Hepatocyte (in vitro differentiated cells): ENCODE data around the gene ASCC2. TPM values are rescaled to one million over a fixed set of nuclear protein-coding genes. Genes with fewer than 3 reads are reported as not detected.

ENCODE experiments used
- DNase-seq: peaks from one replicate; pipeline ENCODE4 v3.0.0-alpha.2; 2016; ENCODE audit warnings: low spot score
- H2AFZ ChIP-seq: fragments of 200-600 bp; sonication (generic); 2 replicates; pipeline ENCODE4 v1.6.0; 2016; ENCODE audit warnings: antibody characterized with exemption, mild to moderate bottlenecking
- H3K27ac ChIP-seq: fragments of 200-600 bp; sonication (generic); 2 replicates; pipeline ENCODE4 v1.5.1; 2016; ENCODE audit warnings: mild to moderate bottlenecking
- H3K27me3 ChIP-seq: fragments of 200-600 bp; sonication (generic); 2 replicates; pipeline ENCODE4 v1.6.1; 2016
- H3K36me3 ChIP-seq: fragments of 200-600 bp; sonication (generic); replicated peaks from 2 replicates; pipeline ENCODE4 v1.5.1; 2016; ENCODE audit warnings: low read depth; ENCODE audit not compliant: insufficient read depth
- H3K4me1 ChIP-seq: fragments of 200-600 bp; sonication (generic); 2 replicates; pipeline ENCODE4 v1.5.1; 2016; ENCODE audit warnings: mild to moderate bottlenecking, moderate library complexity; ENCODE audit not compliant: insufficient read depth
- H3K4me2 ChIP-seq: fragments of 200-600 bp; sonication (generic); 2 replicates; pipeline ENCODE4 v1.6.0; 2016
- H3K4me3 ChIP-seq: fragments of 200-600 bp; sonication (generic); 2 replicates; pipeline ENCODE4 v1.5.1; 2016; ENCODE audit warnings: mild to moderate bottlenecking
- H3K79me2 ChIP-seq: fragments of 200-600 bp; sonication (generic); 2 replicates; pipeline ENCODE4 v1.6.0; 2017; ENCODE audit warnings: mild to moderate bottlenecking
- H3K9me2 ChIP-seq: fragments of 200-600 bp; sonication (generic); replicated peaks from 2 replicates; pipeline ENCODE4 v1.6.0; 2017; ENCODE audit warnings: mild to moderate bottlenecking; ENCODE audit not compliant: insufficient read depth
- H3K9me3 ChIP-seq: fragments of 200-600 bp; sonication (generic); 2 replicates; pipeline ENCODE4 v1.5.1; 2016; ENCODE audit warnings: low read depth, mild to moderate bottlenecking
- H4K20me1 ChIP-seq: fragments of 200-600 bp; sonication (generic); 2 replicates; pipeline ENCODE4 v1.6.0; 2016; ENCODE audit warnings: mild to moderate bottlenecking; ENCODE audit not compliant: insufficient read depth, poor library complexity, severe bottlenecking
- CTCF ChIP-seq: fragments of 200-600 bp; sonication (generic); IDR thresholded peaks from 2 replicates; pipeline ENCODE4 v1.5.1; 2016; ENCODE audit warnings: antibody characterized with exemption, mild to moderate bottlenecking; ENCODE audit not compliant: poor library complexity
- EZH2 ChIP-seq: fragments of 200-600 bp; sonication (generic); IDR thresholded peaks from 2 replicates; pipeline ENCODE4 v1.6.1; 2016; ENCODE audit warnings: antibody characterized with exemption, mild to moderate bottlenecking, borderline replicate concordance
- EZH2phosphoT487 ChIP-seq: fragments of 200-600 bp; sonication (generic); IDR thresholded peaks from one replicate; pipeline ENCODE4 v1.6.1; 2018; ENCODE audit warnings: antibody characterized with exemption, mild to moderate bottlenecking, low read depth, moderate library complexity; ENCODE audit not compliant: unreplicated experiment, severe bottlenecking
- WGBS: methylation state at CpG from one replicate; pipeline ENCODE4 v1.1.6; 2016; ENCODE audit warnings: low lambda C conversion rate; ENCODE audit errors: missing lambda C conversion rate; 5-methylcytosine and 5-hydroxymethylcytosine counted together
- polyA plus RNA-seq: library from polyadenylated mRNA; unstranded; fragments of >200 nt; fragmentation: Nextera tagmentation; extraction: Ambion mirVana; gene quantifications from 2 replicates; pipeline ENCODE4 v1.2.1, GENCODE V29; 2016
- total RNA-seq: library from RNA; depleted of rRNA; stranded (reverse); fragments of >200 nt; gene quantifications from 2 replicates; pipeline ENCODE4 v1.2.3, GENCODE V29; 2014

Gene ASCC2
- total and polyA plus RNA-seq, 2 experiments from 2014 or later = 25.9 to 54.8 TPM

- Histone ChIP-seq H3K27ac (no peak overlapping the region), H2AFZ (no peak overlapping the region), H3K36me3 (no peaks in the 10 kb centered on the region), H3K4me1 (peaks cover 11% of the 10 kb centered on the region), H3K4me2 (no peak overlapping the region), H3K4me3 (no peak overlapping the region), H3K27me3 (no peaks in the 10 kb centered on the region), H3K79me2 (no peaks in the 10 kb centered on the region), H4K20me1 (no peaks in the 10 kb centered on the region), H3K9me2 (no peaks in the 10 kb centered on the region), H3K9me3 (no peaks in the 10 kb centered on the region)
- no peak for TF ChIP-seq EZH2
- no peak for TF ChIP-seq EZH2phosphoT487
- no peak for TF ChIP-seq CTCF
- no peak for DNase-seq
- WGBS = 97% methylated on average over 4 of the region's 4 CpGs
These were observed 22.5 kb downstream of the ASCC2 start for GRCh38 chr22:29815580-29815979.

GRCh38 chr22:29814003-29814402 is 24.1 kb downstream of the ASCC2 start:
- peak; percentile 29 for DNase-seq
- WGBS = 77% methylated on average over 5 of the region's 5 CpGs
- H3K4me3 ChIP-seq = no peak overlapping the region
- no peaks in the 10 kb centered on the region for H3K27me3 ChIP-seq
- no peaks in the 10 kb centered on the region for H3K79me2 ChIP-seq
- TF ChIP-seq EZH2phosphoT487 (no peak), CTCF (no peak), EZH2 (no peak)
- peak overlapping the region; percentile 51 for H3K27ac ChIP-seq
- no peak overlapping the region for H2AFZ ChIP-seq
- H3K9me2 ChIP-seq = no peaks in the 10 kb centered on the region
- H3K4me1 ChIP-seq = peaks cover 11% of the 10 kb centered on the region
- H3K36me3 ChIP-seq = no peaks in the 10 kb centered on the region
- no peaks in the 10 kb centered on the region for H3K9me3 ChIP-seq
- H3K4me2 ChIP-seq = no peak overlapping the region
- no peaks in the 10 kb centered on the region for H4K20me1 ChIP-seq

- no peaks in the 10 kb centered on the region for H3K9me2 ChIP-seq
- H3K4me3 ChIP-seq = no peak overlapping the region
- no peak overlapping the region for H2AFZ ChIP-seq
- H3K4me1 ChIP-seq = peaks cover 11% of the 10 kb centered on the region
- no peaks in the 10 kb centered on the region for H3K9me3 ChIP-seq
- no peaks in the 10 kb centered on the region for H3K36me3 ChIP-seq
- no peak overlapping the region for H3K4me2 ChIP-seq
- DNase-seq = peak; percentile 54
- H3K27me3 ChIP-seq = no peaks in the 10 kb centered on the region
- TF ChIP-seq CTCF = peak; percentile 17
- no peak for TF ChIP-seq EZH2
- TF ChIP-seq EZH2phosphoT487 = no peak
- peak overlapping the region; percentile 51 for H3K27ac ChIP-seq
- WGBS = 59% methylated on average over 3 of the region's 3 CpGs
- no peaks in the 10 kb centered on the region for H4K20me1 ChIP-seq
- H3K79me2 ChIP-seq = no peaks in the 10 kb centered on the region
These were observed 24.5 kb downstream of the ASCC2 start for GRCh38 chr22:29813563-29813962.

- Histone ChIP-seq H4K20me1 (no peaks in the 10 kb centered on the region), H3K9me3 (no peaks in the 10 kb centered on the region), H3K27ac (peak overlapping the region; percentile 51), H2AFZ (no peak overlapping the region), H3K4me1 (peaks cover 11% of the 10 kb centered on the region), H3K4me3 (no peak overlapping the region), H3K79me2 (no peaks in the 10 kb centered on the region), H3K4me2 (no peak overlapping the region), H3K27me3 (no peaks in the 10 kb centered on the region), H3K9me2 (no peaks in the 10 kb centered on the region), H3K36me3 (no peaks in the 10 kb centered on the region)
- no peak for TF ChIP-seq EZH2phosphoT487
- no peak for TF ChIP-seq EZH2
- TF ChIP-seq CTCF = no peak
- 82% methylated on average over 8 of the region's 8 CpGs for WGBS
- no peak for DNase-seq
These were observed 24.9 kb downstream of the ASCC2 start for GRCh38 chr22:29813126-29813525.
